Keratinocyte (primary cell): ENCODE measurements around the gene FRY. TPM values are rescaled to one million over a fixed set of nuclear protein-coding genes. Genes with fewer than 3 reads are reported as not detected.
A peak's percentile ranks its signal among the peaks of the same experiment; 100 is the strongest.

Experiments
- DNase-seq: peaks from one replicate; pipeline ENCODE4 v3.0.0-alpha.2; 2011; ENCODE audit warnings: low read depth, missing footprints, low spot score
- FAIRE-seq: peaks from 2 replicates; lab custom pipeline; 2011; peaks lifted over from hg19 to GRCh38; lab: Jason Lieb, UNC
- H2AFZ ChIP-seq: 2 replicates; pipeline ENCODE4 v1.6.0; 2012; ENCODE audit warnings: low read length, control low read depth, inconsistent platforms; ENCODE audit not compliant: control insufficient read depth
- H3K27ac ChIP-seq: 2 replicates; pipeline ENCODE4 v1.5.1; 2011; ENCODE audit warnings: low read length; ENCODE audit not compliant: control insufficient read depth, insufficient read depth
- H3K27me3 ChIP-seq: 3 replicates; pipeline ENCODE4 v1.6.0; 2011; ENCODE audit warnings: low read length; ENCODE audit not compliant: control insufficient read depth, insufficient read depth; ENCODE audit errors: extremely low read depth
- H3K36me3 ChIP-seq, 2 experiments: 2 replicates in 1 of 2; 3 replicates in 1 of 2; pipeline ENCODE4 v1.5.1; 2011; ENCODE audit warnings: low read length in 2 of 2, mild to moderate bottlenecking in 1 of 2; ENCODE audit not compliant: control insufficient read depth in 2 of 2, insufficient read depth in 2 of 2; ENCODE audit errors: extremely low read depth in 1 of 2
- H3K4me1 ChIP-seq: 3 replicates; pipeline ENCODE4 v1.5.1; 2011; ENCODE audit warnings: low read length; ENCODE audit not compliant: control insufficient read depth, insufficient read depth; ENCODE audit errors: extremely low read depth
- H3K4me2 ChIP-seq: 3 replicates; pipeline ENCODE4 v1.6.0; 2011; ENCODE audit warnings: low read depth, low read length; ENCODE audit not compliant: control insufficient read depth, insufficient read depth; ENCODE audit errors: extremely low read depth
- H3K4me3 ChIP-seq, 3 experiments: fragments of 200-600 bp in 1 of 3; sonication (generic) in 1 of 3; 2 replicates in 2 of 3; 3 replicates in 1 of 3; pipeline ENCODE4 v1.5.1; 2011 to 2016; ENCODE audit warnings: low read length in 3 of 3, mild to moderate bottlenecking in 3 of 3, control low read depth in 2 of 3, inconsistent platforms in 1 of 3, low read depth in 1 of 3, mixed read lengths in 1 of 3, mixed run types in 1 of 3, moderate library complexity in 1 of 3; ENCODE audit not compliant: control insufficient read depth in 2 of 3, insufficient read depth in 2 of 3; ENCODE audit errors: extremely low read depth in 1 of 3
- H3K79me2 ChIP-seq: 2 replicates; pipeline ENCODE4 v1.6.0; 2012; ENCODE audit warnings: low read length; ENCODE audit not compliant: control insufficient read depth, insufficient read depth
- H3K9ac ChIP-seq: 3 replicates; pipeline ENCODE4 v1.6.0; 2011; ENCODE audit warnings: low read length; ENCODE audit not compliant: control insufficient read depth, insufficient read depth; ENCODE audit errors: extremely low read depth
- H3K9me1 ChIP-seq: 3 replicates; pipeline ENCODE4 v1.6.0; 2011; ENCODE audit warnings: low read length; ENCODE audit not compliant: control insufficient read depth, insufficient read depth; ENCODE audit errors: extremely low read depth
- H3K9me3 ChIP-seq: 2 replicates; pipeline ENCODE4 v1.5.1; 2012; ENCODE audit warnings: low read depth, low read length; ENCODE audit not compliant: control insufficient read depth
- H4K20me1 ChIP-seq: 3 replicates; pipeline ENCODE4 v1.6.0; 2011; ENCODE audit warnings: low read length; ENCODE audit not compliant: control insufficient read depth, insufficient read depth; ENCODE audit errors: extremely low read depth
- EZH2 ChIP-seq: IDR thresholded peaks from one replicate; pipeline ENCODE4 v1.6.1; 2012; ENCODE audit warnings: inconsistent platforms, mild to moderate bottlenecking, low read length, moderate library complexity
- dilution Hi-C: fragments of 300-500 bp; cut with MboI; formaldehyde crosslinking; loops from one replicate; pipeline ENCODE4 v1.7.0; 2020; ENCODE audit warnings: low sequenced_read_pairs; ENCODE audit not compliant: extremely low pct_ligation_motif_present
- polyA plus RNA-seq, 5 experiments: library from polyadenylated mRNA; depleted of rRNA in 3 of 5; stranded (reverse) in 3 of 5; stranded (forward) in 1 of 5; unstranded in 1 of 5; fragments of >200 nt; gene quantifications; 1 replicate in 1 of 5; 2 replicates in 3 of 5; 3 replicates in 1 of 5; pipeline versions ENCODE4 v1.2.1 to v1.2.3, GENCODE V29; 2011 to 2012; ENCODE audit warnings: missing spikeins in 2 of 5, low read depth in 1 of 5, low replicate concordance in 1 of 5
- TF ChIP-seq, protein P1 (sequence below), 3 experiments: IDR thresholded peaks in 1 of 3; conservative IDR thresholded peaks in 1 of 3; optimal IDR thresholded peaks in 1 of 3; 2 replicates in 2 of 3; 3 replicates in 1 of 3; pipeline versions ENCODE3 to v1.5.1; 2011; ENCODE audit warnings: low read length in 3 of 3, mild to moderate bottlenecking in 3 of 3, moderate library complexity in 2 of 3, control low read depth in 1 of 3, inconsistent platforms in 1 of 3; ENCODE audit not compliant: insufficient read depth in 2 of 3; ENCODE audit errors: extremely low read depth in 1 of 3

The FRY gene
- polyA plus RNA-seq, 1 donor (not counting 4 experiments of a cell fraction or from before 2014, with no cell fraction given), result 0.80 TPM

DNA sequence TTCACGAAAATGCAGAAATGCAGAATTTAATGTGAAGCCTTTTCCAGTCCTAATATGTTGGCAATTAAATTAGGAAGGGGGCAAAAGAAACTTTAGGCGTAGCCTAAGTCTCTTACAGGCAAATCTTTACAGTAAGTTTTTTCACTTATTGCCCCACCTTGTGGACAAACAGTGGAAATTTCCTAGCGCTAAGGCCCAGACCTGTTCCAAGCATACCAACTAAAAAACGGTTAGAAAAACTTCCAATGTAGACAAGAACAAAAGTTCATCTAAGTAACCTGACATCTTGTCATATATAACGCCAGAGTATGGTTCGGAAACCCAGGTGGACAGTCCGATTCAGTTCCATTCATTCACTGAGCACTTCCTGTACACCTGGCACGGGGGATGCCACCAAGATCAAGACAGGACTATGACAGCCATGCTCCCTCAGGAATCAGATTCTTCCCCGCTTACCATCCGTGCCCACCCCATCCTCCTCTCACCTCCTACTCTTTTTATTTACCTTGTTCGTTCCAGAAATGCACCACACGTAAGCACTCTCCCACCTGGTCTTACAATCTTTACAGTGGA is 278.6 kb downstream of the FRY start:
- Histone ChIP-seq H3K4me3 (peak overlapping the region in 1 of 3 experiments; percentile 26), H3K4me2 (peak overlapping the region; percentile 68), H3K36me3 (no peaks in the 10 kb centered on the region), H3K9ac (no peak overlapping the region), H3K9me1 (no peaks in the 10 kb centered on the region), H3K79me2 (no peaks in the 10 kb centered on the region), H3K4me1 (no peaks in the 10 kb centered on the region), H2AFZ (peak overlapping the region; percentile 53), H3K9me3 (no peaks in the 10 kb centered on the region), H4K20me1 (no peaks in the 10 kb centered on the region), H3K27me3 (no peaks in the 10 kb centered on the region), H3K27ac (no peak overlapping the region)
- TF ChIP-seq, protein P1, sequence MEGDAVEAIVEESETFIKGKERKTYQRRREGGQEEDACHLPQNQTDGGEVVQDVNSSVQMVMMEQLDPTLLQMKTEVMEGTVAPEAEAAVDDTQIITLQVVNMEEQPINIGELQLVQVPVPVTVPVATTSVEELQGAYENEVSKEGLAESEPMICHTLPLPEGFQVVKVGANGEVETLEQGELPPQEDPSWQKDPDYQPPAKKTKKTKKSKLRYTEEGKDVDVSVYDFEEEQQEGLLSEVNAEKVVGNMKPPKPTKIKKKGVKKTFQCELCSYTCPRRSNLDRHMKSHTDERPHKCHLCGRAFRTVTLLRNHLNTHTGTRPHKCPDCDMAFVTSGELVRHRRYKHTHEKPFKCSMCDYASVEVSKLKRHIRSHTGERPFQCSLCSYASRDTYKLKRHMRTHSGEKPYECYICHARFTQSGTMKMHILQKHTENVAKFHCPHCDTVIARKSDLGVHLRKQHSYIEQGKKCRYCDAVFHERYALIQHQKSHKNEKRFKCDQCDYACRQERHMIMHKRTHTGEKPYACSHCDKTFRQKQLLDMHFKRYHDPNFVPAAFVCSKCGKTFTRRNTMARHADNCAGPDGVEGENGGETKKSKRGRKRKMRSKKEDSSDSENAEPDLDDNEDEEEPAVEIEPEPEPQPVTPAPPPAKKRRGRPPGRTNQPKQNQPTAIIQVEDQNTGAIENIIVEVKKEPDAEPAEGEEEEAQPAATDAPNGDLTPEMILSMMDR (optimal IDR thresholded peaks at IDR 0.05 in 1 of 3, IDR thresholded peaks at IDR 0.05 in 1 of 3, conservative IDR thresholded peaks at IDR 0.05 in 1 of 3; ENCODE audit: extremely low read depth in 1 of 3, insufficient read depth in 2 of 3, low read length in 3 of 3), result peak; percentile 30 to 59 (median 58)
- TF ChIP-seq EZH2, result no peak
- peak; percentile 85 for FAIRE-seq
- DNase-seq, result no peak
- dilution Hi-C loops, result no loop called here

DNA sequence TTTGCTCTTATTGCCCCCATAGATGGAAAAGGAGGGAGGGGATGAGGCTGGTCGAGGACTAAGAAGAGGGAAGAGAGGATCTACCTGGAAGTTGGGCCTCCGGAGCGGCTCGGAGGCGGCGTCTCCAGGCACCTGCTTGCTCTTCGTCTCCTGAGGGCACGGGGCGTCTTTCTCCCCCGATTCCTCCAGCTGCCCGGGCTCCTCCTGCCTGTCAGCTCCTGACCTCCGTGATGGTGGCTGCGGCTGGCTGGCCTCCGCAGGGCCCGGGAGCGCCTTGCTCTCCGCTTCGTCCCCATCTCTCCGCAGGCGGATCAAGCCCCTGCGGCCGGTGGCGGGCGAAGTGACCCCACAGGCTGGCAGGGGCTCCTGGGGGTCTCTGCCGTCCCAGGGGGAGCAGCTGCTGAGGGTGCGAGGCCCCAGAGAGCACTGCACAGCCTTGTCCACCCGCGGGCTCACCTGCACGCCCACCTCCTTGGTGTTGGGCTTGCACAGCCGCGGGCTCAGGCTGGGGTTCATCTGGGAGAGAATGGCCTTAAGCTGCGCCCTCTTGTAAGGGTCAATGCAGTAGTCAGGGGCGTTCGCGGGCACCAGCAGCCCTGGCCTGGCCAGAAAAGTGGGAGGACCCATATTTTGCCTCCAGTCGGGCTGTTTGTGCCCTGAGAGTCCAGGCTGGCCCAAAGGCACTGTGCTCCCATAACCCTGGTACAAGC is 279.8 kb downstream of the FRY start:
- Histone ChIP-seq H3K4me1 (peaks cover 6% of the 10 kb centered on the region), H3K9ac (no peak overlapping the region), H3K9me1 (no peaks in the 10 kb centered on the region), H3K9me3 (no peaks in the 10 kb centered on the region), H3K36me3 (no peaks in the 10 kb centered on the region), H2AFZ (no peak overlapping the region), H3K27ac (no peak overlapping the region), H4K20me1 (no peaks in the 10 kb centered on the region), H3K4me3 (no peak overlapping the region), H3K27me3 (no peaks in the 10 kb centered on the region), H3K4me2 (no peak overlapping the region), H3K79me2 (peaks cover 5% of the 10 kb centered on the region)
- FAIRE-seq (no peak), DNase-seq (no peak)
- dilution Hi-C loops, result no loop called here
- no peak for TF ChIP-seq EZH2
- TF ChIP-seq, protein P1 (optimal IDR thresholded peaks at IDR 0.05 in 1 of 3, IDR thresholded peaks at IDR 0.05 in 1 of 3, conservative IDR thresholded peaks at IDR 0.05 in 1 of 3; ENCODE audit: extremely low read depth in 1 of 3, insufficient read depth in 2 of 3, low read length in 3 of 3), result no peak
